ENCODE measurements around the gene MAPK14.
"Not testable (repeated sequence)": the region's sequence is repeated elsewhere in the genome, so short reads cannot be mapped to it uniquely, and the experiment has no call there.

Gene MAPK14

GRCh38 chr6:36124881-36125280 is 97.3 kb downstream of the MAPK14 start:
- no peak for DNase-seq

DNA sequence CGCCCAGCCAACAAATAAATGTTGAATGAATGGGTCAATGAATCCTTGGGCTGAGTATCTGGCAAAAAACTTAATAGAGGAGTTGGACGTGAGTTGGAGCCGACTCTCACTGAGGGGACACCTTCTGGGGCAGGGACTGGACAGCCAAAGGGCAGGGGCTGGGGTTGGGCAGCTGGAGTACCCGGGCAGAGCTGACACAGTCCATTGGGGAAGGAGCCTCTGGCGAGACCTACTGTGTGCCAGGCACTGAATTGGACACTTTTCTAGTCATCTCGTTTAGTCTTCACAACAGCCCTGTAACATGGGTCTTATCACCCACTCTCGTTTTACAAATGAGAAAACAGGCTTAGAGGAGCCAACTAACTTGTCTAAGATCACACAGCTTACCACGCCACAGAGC is 98.0 kb downstream of the MAPK14 start:
- DNase-seq: no peak

DNA sequence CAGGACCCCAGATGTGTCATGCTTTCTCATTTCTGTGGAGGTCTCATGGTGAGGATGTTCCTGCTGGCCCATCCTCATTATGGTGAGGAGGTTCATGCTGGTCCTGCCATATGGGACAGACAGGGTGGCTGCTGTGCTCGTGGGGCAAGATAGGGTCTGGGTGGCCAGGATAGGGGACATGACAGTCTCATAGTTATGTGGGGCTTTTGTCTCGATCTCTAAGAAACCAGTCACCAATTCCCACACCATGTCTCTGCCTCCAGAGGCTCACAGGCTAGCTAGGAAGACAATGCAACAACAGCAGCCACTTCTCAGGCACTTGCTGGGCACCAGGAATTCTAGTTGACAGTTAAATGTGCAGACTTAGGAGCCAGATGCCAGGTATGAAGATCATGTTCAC is 98.5 kb downstream of the MAPK14 start:
- DNase-seq: no peak

DNA sequence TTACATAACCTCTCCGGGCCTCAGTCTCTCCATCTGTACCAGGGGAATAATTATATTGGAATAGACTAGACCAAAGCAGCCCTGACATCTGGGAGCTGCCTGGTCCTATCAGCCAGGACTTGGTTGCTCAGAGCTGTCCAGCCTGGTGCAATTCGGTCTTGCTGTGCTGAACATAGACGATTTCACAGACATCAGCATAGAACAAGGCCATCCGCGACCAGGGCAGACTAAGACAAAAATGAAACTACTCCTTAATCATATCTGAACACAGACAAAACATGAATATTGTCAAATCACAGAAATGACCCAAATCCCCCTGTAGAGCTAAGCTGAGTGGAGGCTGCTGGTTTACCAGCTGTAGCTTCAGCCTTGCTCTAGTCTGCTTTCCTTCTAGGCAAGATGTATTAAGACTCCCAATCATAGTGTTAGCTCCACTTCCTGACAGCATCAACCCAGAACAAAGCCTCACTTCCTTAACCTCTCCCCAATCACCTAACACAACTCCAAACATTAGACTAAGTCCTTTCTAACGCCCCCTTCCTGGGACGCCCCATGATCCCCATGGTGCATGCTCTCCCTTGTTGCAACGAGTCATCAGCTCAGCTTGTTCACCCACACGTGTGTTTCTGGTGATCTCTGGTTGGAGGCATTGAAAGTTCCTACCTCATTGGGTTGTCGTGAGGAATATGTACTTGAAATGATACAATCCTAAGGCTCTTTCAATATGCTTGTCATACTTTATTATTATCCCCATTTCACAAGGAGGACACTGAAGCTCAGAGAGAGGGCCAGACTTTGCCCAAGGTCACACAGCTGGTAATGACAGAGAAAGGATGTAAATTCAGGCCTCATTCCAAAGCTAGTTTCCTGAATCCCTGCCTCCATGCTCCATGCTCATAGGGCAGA is 99.2 kb downstream of the MAPK14 start:
- DNase-seq: no peak

GRCh38 chr6:36127462-36128016 is 99.9 kb downstream of the MAPK14 start:
- no peak for DNase-seq

GRCh38 chr6:36128073-36128472 is 100.5 kb downstream of the MAPK14 start:
- DNase-seq: no peak

- no peak for DNase-seq
Observed at GRCh38 chr6:36128793-36129192, 101.2 kb downstream of the MAPK14 start.

DNA sequence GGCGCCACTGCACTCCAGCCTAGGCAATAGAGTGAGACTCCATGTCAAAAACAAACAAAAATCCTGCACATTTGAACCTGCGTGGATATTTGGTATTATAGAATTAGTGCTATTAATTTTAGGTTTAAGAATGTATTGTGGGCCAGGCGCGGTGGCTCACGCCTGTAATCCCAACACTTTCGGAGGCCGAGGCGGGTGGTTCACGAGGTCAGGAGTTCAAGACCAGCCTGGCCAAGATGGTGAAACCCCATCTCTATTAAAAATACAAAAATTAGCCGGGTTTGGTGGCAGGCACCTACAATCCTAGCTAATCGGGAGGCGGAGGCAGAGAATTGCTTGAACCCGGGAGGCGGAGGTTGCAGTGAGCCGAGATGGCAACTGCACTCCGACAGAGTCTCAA is 101.7 kb downstream of the MAPK14 start:
- not testable (repeated sequence) for DNase-seq

DNA sequence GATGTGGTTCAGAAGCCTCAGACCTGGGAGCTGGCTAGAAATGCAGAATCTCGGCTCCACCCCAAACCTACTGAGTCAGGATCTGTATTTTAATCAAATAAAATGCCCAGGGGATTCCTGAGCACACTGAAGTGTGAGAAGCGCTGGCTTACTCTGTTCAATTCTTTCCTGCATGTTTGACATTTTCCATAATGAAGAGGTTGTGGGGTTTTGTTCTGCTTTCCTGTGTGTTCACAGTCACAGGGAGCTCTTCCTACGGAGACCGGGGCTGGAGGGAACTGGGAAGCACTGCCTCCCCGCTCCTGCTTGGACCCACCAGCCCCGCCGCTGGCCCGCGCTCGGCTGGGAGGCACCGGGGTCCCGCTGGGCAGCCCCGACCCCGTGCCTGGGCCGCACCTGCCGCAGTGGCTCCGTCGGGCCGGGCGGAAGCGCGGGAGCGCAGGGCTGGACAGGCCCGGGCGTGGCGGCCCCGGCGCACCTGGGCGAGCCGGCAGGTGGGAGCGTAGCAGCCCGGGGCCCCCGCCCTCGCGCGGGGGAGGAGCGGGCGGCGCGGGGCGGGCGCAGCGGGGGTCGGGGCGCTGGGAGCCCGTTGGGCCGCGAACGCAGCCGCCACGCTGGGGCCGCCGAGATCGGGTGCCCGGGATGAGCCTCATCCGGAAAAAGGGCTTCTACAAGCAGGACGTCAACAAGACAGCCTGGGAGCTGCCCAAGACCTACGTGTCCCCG is 102.5 kb downstream of the MAPK14 start, which contains the start of gene MAPK13:
Gene MAPK13, plus strand, starts transcription at position 573 of the 726 bp plus-strand sequence. Its CDS starts 70 bp downstream, at position 643.
- DNase-seq: peak; percentile 34

DNA sequence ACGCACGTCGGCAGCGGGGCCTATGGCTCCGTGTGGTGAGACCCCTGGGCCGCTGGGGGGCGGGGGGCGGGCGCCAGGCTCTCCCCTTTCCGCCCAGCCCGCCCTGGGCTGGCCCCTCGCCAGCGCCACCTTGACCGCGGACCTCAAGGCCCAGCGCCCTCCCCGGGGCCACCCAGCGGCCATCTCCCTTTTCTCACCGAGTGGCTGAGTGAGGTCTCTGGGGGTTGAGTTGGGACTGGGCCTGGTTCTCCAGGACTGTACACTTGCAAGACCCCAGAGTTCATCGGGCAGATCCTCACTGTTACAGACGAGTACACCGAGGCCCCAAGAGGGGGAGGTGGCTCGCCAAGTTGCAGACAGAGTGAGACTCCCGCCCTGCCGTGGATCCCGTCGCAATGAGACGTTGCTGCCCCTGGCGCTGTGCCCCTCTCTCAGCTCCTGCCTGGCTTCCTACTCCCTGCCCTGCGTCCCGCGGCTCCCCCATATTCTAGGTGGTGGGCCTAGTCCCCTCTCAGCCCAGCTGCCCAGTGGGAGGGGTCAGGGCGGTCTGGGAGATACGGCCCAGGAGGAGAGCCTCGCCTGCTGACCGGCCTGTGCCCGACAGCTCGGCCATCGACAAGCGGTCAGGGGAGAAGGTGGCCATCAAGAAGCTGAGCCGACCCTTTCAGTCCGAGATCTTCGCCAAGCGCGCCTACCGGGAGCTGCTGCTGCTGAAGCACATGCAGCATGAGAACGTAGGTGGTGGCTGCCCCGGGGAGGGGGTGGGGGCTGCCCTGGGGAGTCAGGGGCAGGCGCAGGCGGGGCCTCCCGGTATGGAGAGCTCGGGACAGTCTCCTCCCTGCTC is 103.3 kb downstream of the MAPK14 start:
- DNase-seq: peak; percentile 69

GRCh38 chr6:36131511-36132245 is 104.1 kb downstream of the MAPK14 start:
- peak; percentile 36 for DNase-seq

GRCh38 chr6:36132246-36132895 is 104.8 kb downstream of the MAPK14 start:
- DNase-seq: no peak

DNA sequence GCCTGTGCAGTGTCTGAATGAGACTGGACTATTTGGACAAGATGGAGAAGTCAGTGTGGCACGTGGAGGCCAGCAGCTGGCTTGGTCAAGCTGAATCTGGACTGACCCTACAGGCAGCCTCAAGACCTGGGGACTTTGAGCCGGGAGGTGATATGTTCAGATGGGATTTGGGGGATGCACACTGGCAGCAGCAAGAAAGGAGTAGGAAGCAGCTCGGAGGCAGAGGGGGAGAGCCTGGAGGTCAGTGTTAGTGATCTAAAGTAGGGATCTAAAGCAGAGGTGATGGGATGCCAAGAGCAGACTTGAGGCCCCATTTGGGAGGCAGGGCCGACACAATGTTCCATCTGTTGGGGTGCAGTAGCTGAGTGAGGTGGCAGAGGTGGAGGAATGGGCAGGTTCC is 105.5 kb downstream of the MAPK14 start:
- DNase-seq: no peak

DNA sequence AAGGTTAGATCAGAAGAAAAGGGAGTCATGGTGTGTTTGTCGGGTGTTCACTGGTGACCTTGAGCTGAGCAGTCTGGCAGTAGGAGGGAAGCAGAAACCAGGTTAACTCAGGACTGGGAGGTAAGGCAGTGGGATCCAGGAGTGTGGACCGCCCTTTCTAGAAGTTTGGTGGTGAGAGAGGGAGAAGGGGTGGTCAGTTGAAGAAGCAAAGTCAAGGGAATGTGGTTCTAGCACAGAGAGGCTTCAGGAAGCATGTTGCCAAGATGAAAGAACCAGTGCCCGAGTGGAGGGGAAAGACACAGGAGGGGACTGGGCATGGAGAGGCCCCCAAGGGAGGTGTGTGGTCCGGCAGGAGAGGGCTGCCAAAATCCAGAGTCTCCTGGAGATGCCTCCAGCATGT is 106.3 kb downstream of the MAPK14 start:
- DNase-seq: no peak

GRCh38 chr6:36135053-36135731 is 107.6 kb downstream of the MAPK14 start:
- no peak for DNase-seq

GRCh38 chr6:36136034-36136433 is 108.4 kb downstream of the MAPK14 start:
- no peak for DNase-seq

DNA sequence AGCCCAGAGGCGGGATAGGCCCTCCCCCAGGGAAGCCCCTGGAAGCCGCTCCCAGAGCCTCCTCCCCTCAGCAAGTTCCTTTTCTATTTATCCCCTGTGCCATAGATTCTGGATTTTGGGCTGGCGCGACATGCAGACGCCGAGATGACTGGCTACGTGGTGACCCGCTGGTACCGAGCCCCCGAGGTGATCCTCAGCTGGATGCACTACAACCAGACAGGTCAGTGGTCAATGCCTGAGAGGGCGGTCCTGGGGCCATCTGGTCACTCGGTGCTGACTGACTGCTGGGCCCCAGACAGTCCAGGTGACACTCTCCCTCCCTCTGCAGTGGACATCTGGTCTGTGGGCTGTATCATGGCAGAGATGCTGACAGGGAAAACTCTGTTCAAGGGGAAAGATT is 108.9 kb downstream of the MAPK14 start:
- no peak for DNase-seq

- no peak for DNase-seq
Observed at GRCh38 chr6:36138667-36139066, 111.1 kb downstream of the MAPK14 start.

DNA sequence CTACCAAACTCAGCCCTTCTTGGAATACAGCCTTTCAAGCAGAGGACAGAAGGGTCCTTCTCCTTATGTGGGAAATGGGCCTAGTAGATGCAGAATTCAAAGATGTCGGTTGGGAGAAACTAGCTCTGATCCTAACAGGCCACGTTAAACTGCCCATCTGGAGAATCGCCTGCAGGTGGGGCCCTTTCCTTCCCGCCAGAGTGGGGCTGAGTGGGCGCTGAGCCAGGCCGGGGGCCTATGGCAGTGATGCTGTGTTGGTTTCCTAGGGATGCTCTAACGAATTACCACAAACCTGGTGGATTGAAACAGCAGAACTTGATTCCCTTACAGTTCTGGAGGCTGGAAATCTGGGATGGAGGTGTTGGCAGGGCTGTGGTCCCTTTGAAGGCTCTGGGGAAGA is 111.8 kb downstream of the MAPK14 start:
- DNase-seq: no peak

- no peak for DNase-seq
Observed at GRCh38 chr6:36139991-36140710, 112.5 kb downstream of the MAPK14 start.
